Neuron (in vitro differentiated cells): ENCODE data around the gene RBPJL.

Experiments used
- H2AFZ ChIP-seq: one replicate; pipeline ENCODE4 v1.6.1; 2013; ENCODE audit warnings: low read depth, mild to moderate bottlenecking, inconsistent platforms, low read length, moderate library complexity
- H3K27me3 ChIP-seq: one replicate; pipeline ENCODE4 v1.6.1; 2013; ENCODE audit warnings: low read length; ENCODE audit not compliant: insufficient read depth
- H3K36me3 ChIP-seq: one replicate; pipeline ENCODE4 v1.6.1; 2013; ENCODE audit warnings: low read length; ENCODE audit not compliant: insufficient read depth
- H3K4me1 ChIP-seq: one replicate; pipeline ENCODE4 v1.6.1; 2013; ENCODE audit warnings: low read length; ENCODE audit not compliant: insufficient read depth
- H3K4me3 ChIP-seq: 2 replicates; pipeline ENCODE4 v1.5.1; 2013; ENCODE audit warnings: mild to moderate bottlenecking, low read length, moderate library complexity
- H3K9me3 ChIP-seq: one replicate; pipeline ENCODE4 v1.6.1; 2013; ENCODE audit warnings: low read length

Gene RBPJL

GRCh38 chr20:45354423-45355208 is 48.0 kb downstream of the RBPJL start:
- Histone ChIP-seq H3K4me3 (no peak overlapping the region), H3K4me1 (no peaks in the 10 kb centered on the region), H3K36me3 (no peaks in the 10 kb centered on the region), H2AFZ (no peak overlapping the region), H3K27me3 (peaks cover 5% of the 10 kb centered on the region), H3K9me3 (no peaks in the 10 kb centered on the region)

GRCh38 chr20:45355209-45356084 is 48.8 kb downstream of the RBPJL start:
- Histone ChIP-seq H3K27me3 (peaks cover 4% of the 10 kb centered on the region), H3K36me3 (no peaks in the 10 kb centered on the region), H3K4me3 (no peak overlapping the region), H3K9me3 (no peaks in the 10 kb centered on the region), H2AFZ (no peak overlapping the region), H3K4me1 (no peaks in the 10 kb centered on the region)

GRCh38 chr20:45358282-45359068 is 51.8 kb downstream of the RBPJL start:
- no peak overlapping the region for H3K4me3 ChIP-seq
- H3K36me3 ChIP-seq, result no peaks in the 10 kb centered on the region
- H2AFZ ChIP-seq, result no peak overlapping the region
- H3K4me1 ChIP-seq, result no peaks in the 10 kb centered on the region
- no peaks in the 10 kb centered on the region for H3K9me3 ChIP-seq
- H3K27me3 ChIP-seq, result peaks cover 2% of the 10 kb centered on the region

GRCh38 chr20:45359069-45359405 is 52.4 kb downstream of the RBPJL start:
- no peaks in the 10 kb centered on the region for H3K36me3 ChIP-seq
- no peaks in the 10 kb centered on the region for H3K9me3 ChIP-seq
- no peaks in the 10 kb centered on the region for H3K27me3 ChIP-seq
- no peak overlapping the region for H2AFZ ChIP-seq
- H3K4me3 ChIP-seq, result no peak overlapping the region
- peaks cover 5% of the 10 kb centered on the region for H3K4me1 ChIP-seq

- H2AFZ ChIP-seq, result no peak overlapping the region
- H3K9me3 ChIP-seq, result no peaks in the 10 kb centered on the region
- H3K4me1 ChIP-seq, result peaks cover 7% of the 10 kb centered on the region
- H3K36me3 ChIP-seq, result no peaks in the 10 kb centered on the region
- no peaks in the 10 kb centered on the region for H3K27me3 ChIP-seq
- no peak overlapping the region for H3K4me3 ChIP-seq
Observed at GRCh38 chr20:45359406-45360148, 52.9 kb downstream of the RBPJL start.

GRCh38 chr20:45361793-45362192 is 55.2 kb downstream of the RBPJL start:
- Histone ChIP-seq H3K27me3 (no peaks in the 10 kb centered on the region), H3K36me3 (peaks cover 13% of the 10 kb centered on the region), H3K4me3 (no peak overlapping the region), H3K9me3 (no peaks in the 10 kb centered on the region), H3K4me1 (peaks cover 9% of the 10 kb centered on the region), H2AFZ (no peak overlapping the region)

GRCh38 chr20:45362804-45363610 is 56.4 kb downstream of the RBPJL start, which contains the start of gene SYS1:
TSS of gene SYS1 (plus strand) at chr20:45363156. CDS start at chr20:45363532, 376 bp downstream.
- Histone ChIP-seq H3K4me3 (peak within 1 kb of the TSS; percentile 73), H3K36me3 (peaks cover 23% of the 10 kb centered on the region), H3K27me3 (no peaks in the 10 kb centered on the region), H2AFZ (peak within 1 kb of the TSS; percentile 74), H3K9me3 (no peaks in the 10 kb centered on the region), H3K4me1 (peaks cover 9% of the 10 kb centered on the region)

- no peaks in the 10 kb centered on the region for H3K9me3 ChIP-seq
- H3K4me3 ChIP-seq, result peak overlapping the region; percentile 73
- H3K4me1 ChIP-seq, result peaks cover 9% of the 10 kb centered on the region
- H3K36me3 ChIP-seq, result peaks cover 28% of the 10 kb centered on the region
- peak overlapping the region; percentile 33 for H2AFZ ChIP-seq
- no peaks in the 10 kb centered on the region for H3K27me3 ChIP-seq
Observed at GRCh38 chr20:45363611-45364492, 57.2 kb downstream of the RBPJL start.

GRCh38 chr20:45365444-45365970 is 58.9 kb downstream of the RBPJL start:
- Histone ChIP-seq H3K9me3 (no peaks in the 10 kb centered on the region), H3K4me3 (no peak overlapping the region), H3K27me3 (no peaks in the 10 kb centered on the region), H2AFZ (no peak overlapping the region), H3K36me3 (peaks cover 28% of the 10 kb centered on the region), H3K4me1 (peaks cover 9% of the 10 kb centered on the region)

GRCh38 chr20:45366192-45366591 is 59.6 kb downstream of the RBPJL start:
- H2AFZ ChIP-seq, result no peak overlapping the region
- H3K4me3 ChIP-seq, result no peak overlapping the region
- peaks cover 28% of the 10 kb centered on the region for H3K36me3 ChIP-seq
- peaks cover 9% of the 10 kb centered on the region for H3K4me1 ChIP-seq
- H3K9me3 ChIP-seq, result no peaks in the 10 kb centered on the region
- no peaks in the 10 kb centered on the region for H3K27me3 ChIP-seq

GRCh38 chr20:45366631-45367030 is 60.0 kb downstream of the RBPJL start:
- peaks cover 9% of the 10 kb centered on the region for H3K4me1 ChIP-seq
- no peaks in the 10 kb centered on the region for H3K9me3 ChIP-seq
- H3K27me3 ChIP-seq, result no peaks in the 10 kb centered on the region
- peaks cover 28% of the 10 kb centered on the region for H3K36me3 ChIP-seq
- no peak overlapping the region for H3K4me3 ChIP-seq
- no peak overlapping the region for H2AFZ ChIP-seq
